ENCODE data around the gene CECR2.
"Not testable (repeated sequence)": the region's sequence is repeated elsewhere in the genome, so short reads cannot be mapped to it uniquely, and the experiment has no call there.

The CECR2 gene

DNA sequence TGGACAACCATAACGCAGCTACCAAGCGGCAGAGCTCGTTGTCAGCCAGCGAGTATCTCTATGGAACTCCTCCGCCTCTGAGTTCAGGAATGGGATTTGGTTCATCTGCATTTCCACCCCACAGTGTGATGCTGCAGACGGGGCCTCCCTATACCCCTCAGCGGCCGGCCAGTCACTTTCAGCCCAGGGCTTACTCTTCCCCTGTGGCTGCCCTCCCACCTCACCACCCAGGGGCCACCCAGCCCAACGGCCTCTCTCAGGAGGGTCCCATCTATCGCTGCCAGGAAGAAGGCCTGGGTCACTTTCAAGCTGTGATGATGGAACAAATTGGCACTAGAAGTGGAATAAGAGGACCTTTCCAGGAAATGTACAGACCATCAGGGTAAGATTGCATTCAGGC lies 179.9 kb downstream of the CECR2 start:
- H3K9ac ChIP-seq (ENCODE audit: low read depth, low read length) = no peak overlapping the region
- peaks cover 56% of the 10 kb centered on the region for H3K36me3 ChIP-seq (ENCODE audit: insufficient read depth, low read length)
- H3K9me3 ChIP-seq (ENCODE audit: control insufficient read depth, insufficient read depth, low read length) = no peaks in the 10 kb centered on the region
- H3K4me1 ChIP-seq (ENCODE audit: insufficient read depth, low read length) = no peaks in the 10 kb centered on the region

DNA sequence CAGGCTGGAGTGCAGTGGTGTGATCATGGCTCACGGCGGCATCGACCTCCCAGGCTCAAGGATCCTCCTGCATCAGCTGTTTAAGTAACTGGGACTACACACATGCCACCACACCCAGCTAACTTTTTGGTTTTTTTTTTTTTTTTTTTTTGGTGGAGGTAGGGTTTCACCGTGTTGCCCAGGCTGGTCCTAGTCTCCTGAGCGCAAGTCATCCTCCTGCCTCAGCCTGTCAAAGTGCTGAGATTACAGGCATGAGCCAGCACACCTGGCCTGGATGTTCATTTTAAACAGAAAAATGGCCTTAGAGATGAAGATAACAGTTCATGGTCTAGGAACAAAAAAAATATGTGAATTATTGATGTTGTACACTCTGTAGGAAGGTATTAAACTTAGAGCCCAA lies 180.4 kb downstream of the CECR2 start:
- Histone ChIP-seq H3K4me1 (ENCODE audit: insufficient read depth, low read length) (no peaks in the 10 kb centered on the region), H3K9me3 (ENCODE audit: control insufficient read depth, insufficient read depth, low read length) (no peaks in the 10 kb centered on the region), H3K9ac (ENCODE audit: low read depth, low read length) (no peak overlapping the region), H3K36me3 (ENCODE audit: insufficient read depth, low read length) (peaks cover 58% of the 10 kb centered on the region)

DNA sequence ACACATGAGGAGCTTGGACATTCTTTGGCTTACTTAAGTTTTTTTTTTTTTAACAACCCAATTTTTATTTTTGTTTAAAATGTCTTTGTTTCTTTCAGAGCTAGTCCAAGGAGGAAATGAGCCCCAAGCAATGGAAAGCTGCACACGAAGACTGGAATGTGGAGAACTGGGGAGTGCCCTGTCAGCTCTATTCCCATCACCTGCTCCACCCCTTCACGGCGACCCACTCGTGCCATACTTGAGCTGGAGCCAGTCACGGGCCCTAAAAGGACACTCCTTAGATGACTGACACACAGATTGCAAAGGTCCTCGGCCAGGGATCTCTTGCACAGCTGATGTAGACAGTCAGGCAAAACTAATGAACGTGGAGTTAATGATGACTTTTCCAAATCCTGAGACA lies 183.5 kb downstream of the CECR2 start:
- no peaks in the 10 kb centered on the region for H3K9me3 ChIP-seq (ENCODE audit: control insufficient read depth, insufficient read depth, low read length)
- H3K9ac ChIP-seq (ENCODE audit: low read depth, low read length) = no peak overlapping the region
- H3K36me3 ChIP-seq (ENCODE audit: insufficient read depth, low read length) = peaks cover 58% of the 10 kb centered on the region
- H3K4me1 ChIP-seq (ENCODE audit: insufficient read depth, low read length) = no peaks in the 10 kb centered on the region

- H3K9ac ChIP-seq (ENCODE audit: low read depth, low read length) = no peak overlapping the region
- H3K36me3 ChIP-seq (ENCODE audit: insufficient read depth, low read length) = peaks cover 52% of the 10 kb centered on the region
- H3K9me3 ChIP-seq (ENCODE audit: control insufficient read depth, insufficient read depth, low read length) = no peaks in the 10 kb centered on the region
- no peaks in the 10 kb centered on the region for H3K4me1 ChIP-seq (ENCODE audit: insufficient read depth, low read length)
These were observed 185.6 kb downstream of the CECR2 start for GRCh38 chr22:17554814-17555213.

DNA sequence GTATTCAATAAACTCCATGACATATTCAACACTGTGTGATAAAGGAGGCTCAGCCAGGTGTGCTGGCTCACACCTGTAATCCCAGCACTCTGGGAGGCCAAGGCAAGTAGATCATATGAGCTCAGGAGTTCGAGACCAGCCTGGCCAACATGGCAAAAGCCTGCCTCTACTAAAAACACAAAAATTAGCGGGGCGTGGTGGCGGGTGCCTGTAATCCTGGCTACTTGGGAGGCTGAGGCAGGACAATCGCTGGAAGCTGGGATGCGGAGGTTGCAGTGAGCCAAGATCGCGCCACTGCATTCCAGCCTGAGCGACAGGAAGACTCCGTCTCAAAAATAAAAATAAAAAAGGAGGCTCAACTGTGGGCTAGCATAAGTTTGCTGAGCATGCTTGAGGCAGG lies 189.9 kb downstream of the CECR2 start:
- Histone ChIP-seq H3K9me3 (ENCODE audit: control insufficient read depth, insufficient read depth, low read length) (peaks cover 2% of the 10 kb centered on the region; the same call in 1 of the 2 replicates), H3K9ac (ENCODE audit: low read depth, low read length) (no peak overlapping the region), H3K4me1 (ENCODE audit: insufficient read depth, low read length) (peaks cover 20% of the 10 kb centered on the region), H3K36me3 (ENCODE audit: insufficient read depth, low read length) (peaks cover 24% of the 10 kb centered on the region)

- Histone ChIP-seq H3K4me1 (ENCODE audit: insufficient read depth, low read length) (peaks cover 20% of the 10 kb centered on the region), H3K9me3 (ENCODE audit: control insufficient read depth, insufficient read depth, low read length) (peaks cover 2% of the 10 kb centered on the region; the same call in 1 of the 2 replicates), H3K9ac (ENCODE audit: low read depth, low read length) (no peak within 1 kb of the TSS), H3K36me3 (ENCODE audit: insufficient read depth, low read length) (peaks cover 12% of the 10 kb centered on the region)
These were observed 193.9 kb downstream of the CECR2 start, which contains the start of gene SLC25A18 for GRCh38 chr22:17562906-17563870. Gene SLC25A18 (plus strand): TSS chr22:17563498. CDS start chr22:17579945, 16,447 bp downstream.

DNA sequence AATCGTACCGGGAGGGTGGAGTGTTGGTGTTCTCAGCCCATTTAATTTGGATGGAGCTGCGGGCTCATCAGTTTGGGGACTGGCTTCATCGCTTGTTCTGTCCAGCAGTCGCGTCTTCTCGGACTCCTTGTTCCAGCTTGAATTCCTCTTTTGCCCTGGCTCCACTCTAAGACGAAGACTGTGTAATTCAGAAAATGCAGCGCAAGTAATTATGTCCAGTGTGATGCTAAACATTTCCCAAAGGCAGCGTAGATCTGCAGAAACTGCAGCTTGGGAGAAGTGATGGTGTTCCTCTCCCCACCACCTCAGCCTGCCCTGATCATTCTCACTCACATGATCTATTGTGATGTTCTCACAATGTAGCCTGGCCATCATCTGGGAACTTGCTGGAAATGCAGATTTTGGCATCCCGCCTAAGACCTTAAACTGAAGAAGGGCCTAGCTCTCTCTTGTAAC lies 194.7 kb downstream of the CECR2 start:
- H3K9me3 ChIP-seq (ENCODE audit: control insufficient read depth, insufficient read depth, low read length) = peaks cover 2% of the 10 kb centered on the region; the same call in 1 of the 2 replicates
- peaks cover 20% of the 10 kb centered on the region for H3K4me1 ChIP-seq (ENCODE audit: insufficient read depth, low read length)
- H3K36me3 ChIP-seq (ENCODE audit: insufficient read depth, low read length) = peaks cover 9% of the 10 kb centered on the region
- H3K9ac ChIP-seq (ENCODE audit: low read depth, low read length) = no peak overlapping the region

DNA sequence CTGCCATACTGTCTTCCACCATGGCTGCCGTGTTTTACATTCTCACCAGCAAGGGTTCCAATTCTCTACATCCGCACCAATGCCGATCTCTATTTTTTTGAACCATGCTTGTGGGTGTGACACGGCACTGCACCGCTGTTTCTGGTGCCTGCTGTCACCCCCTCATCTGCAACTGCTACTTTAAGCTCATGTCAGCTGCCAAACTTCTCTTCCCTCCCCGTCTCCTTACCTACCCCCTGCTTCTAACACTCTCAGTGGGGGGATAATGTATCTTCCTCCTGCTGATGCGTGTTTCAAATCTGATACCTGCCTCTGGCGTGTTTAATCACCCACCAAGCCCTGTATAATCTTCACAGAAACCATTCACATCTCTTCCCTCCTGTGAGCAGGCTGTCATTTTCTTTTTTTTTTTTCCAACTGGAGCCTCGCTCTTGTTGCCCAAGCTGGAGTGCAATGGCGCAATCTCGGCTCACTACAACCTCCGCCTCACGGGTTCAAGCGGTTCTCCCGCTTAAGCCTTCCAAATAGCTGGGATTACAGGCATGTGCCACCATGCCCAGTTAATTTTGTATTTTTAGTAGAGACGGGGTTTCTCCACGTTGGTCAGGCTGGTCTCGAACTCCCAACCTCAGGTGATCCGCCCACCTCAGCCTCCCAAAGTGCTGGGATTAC lies 196.9 kb downstream of the CECR2 start:
- H3K9me3 ChIP-seq (ENCODE audit: control insufficient read depth, insufficient read depth, low read length); H3K9ac ChIP-seq (ENCODE audit: low read depth, low read length); H3K36me3 ChIP-seq (ENCODE audit: insufficient read depth, low read length): not testable (repeated sequence)
- peaks cover 40% of the 10 kb centered on the region for H3K4me1 ChIP-seq (ENCODE audit: insufficient read depth, low read length)

- H3K4me1 ChIP-seq (ENCODE audit: insufficient read depth, low read length) = peaks cover 41% of the 10 kb centered on the region
- H3K9me3 ChIP-seq (ENCODE audit: control insufficient read depth, insufficient read depth, low read length) = peaks cover 2% of the 10 kb centered on the region; the same call in 1 of the 2 replicates
- H3K9ac ChIP-seq (ENCODE audit: low read depth, low read length) = no peak overlapping the region
- H3K36me3 ChIP-seq (ENCODE audit: insufficient read depth, low read length) = no peaks in the 10 kb centered on the region
These were observed 197.5 kb downstream of the CECR2 start for GRCh38 chr22:17566776-17567175.

- H3K36me3 ChIP-seq (ENCODE audit: insufficient read depth, low read length) = no peaks in the 10 kb centered on the region
- H3K9me3 ChIP-seq (ENCODE audit: control insufficient read depth, insufficient read depth, low read length) = no peaks in the 10 kb centered on the region
- H3K9ac ChIP-seq (ENCODE audit: low read depth, low read length) = no peak overlapping the region
- H3K4me1 ChIP-seq (ENCODE audit: insufficient read depth, low read length) = peaks cover 21% of the 10 kb centered on the region
These were observed 200.8 kb downstream of the CECR2 start for GRCh38 chr22:17569971-17570511.

- Histone ChIP-seq H3K36me3 (ENCODE audit: insufficient read depth, low read length) (no peaks in the 10 kb centered on the region), H3K9ac (ENCODE audit: low read depth, low read length) (no peak overlapping the region), H3K4me1 (ENCODE audit: insufficient read depth, low read length) (peaks cover 30% of the 10 kb centered on the region), H3K9me3 (ENCODE audit: control insufficient read depth, insufficient read depth, low read length) (no peaks in the 10 kb centered on the region)
These were observed 201.8 kb downstream of the CECR2 start for GRCh38 chr22:17570851-17571631.

GRCh38 chr22:17575151-17575550 lies 205.9 kb downstream of the CECR2 start:
- peaks cover 27% of the 10 kb centered on the region for H3K4me1 ChIP-seq (ENCODE audit: insufficient read depth, low read length)

DNA sequence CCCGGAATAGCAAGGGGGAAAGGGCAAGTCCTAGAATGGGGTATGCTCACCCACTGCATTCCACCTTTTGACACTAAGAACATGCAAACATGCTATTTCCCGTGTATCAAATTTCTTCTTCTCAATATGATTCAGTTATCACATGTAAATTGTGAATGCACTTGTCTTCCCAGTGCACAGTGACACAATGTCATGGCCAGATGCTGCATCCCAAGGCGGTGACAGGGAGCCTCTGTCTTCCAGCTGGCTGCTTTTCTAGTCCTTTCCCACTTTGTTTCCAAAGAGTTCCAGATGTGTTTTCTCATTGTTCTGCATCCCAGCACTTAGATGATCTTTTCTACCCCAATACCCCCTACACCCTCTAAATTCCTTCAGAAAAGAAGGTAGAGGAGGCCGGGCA lies 206.4 kb downstream of the CECR2 start:
- Histone ChIP-seq H3K9me3 (ENCODE audit: control insufficient read depth, insufficient read depth, low read length) (no peaks in the 10 kb centered on the region), H3K4me1 (ENCODE audit: insufficient read depth, low read length) (peaks cover 24% of the 10 kb centered on the region), H3K36me3 (ENCODE audit: insufficient read depth, low read length) (no peaks in the 10 kb centered on the region), H3K9ac (ENCODE audit: low read depth, low read length) (no peak overlapping the region)

More at GRCh38 chr22:17575151-17575550, 205.9 kb downstream of the CECR2 start:
- H3K9me3 ChIP-seq (ENCODE audit: control insufficient read depth, insufficient read depth, low read length) = no peaks in the 10 kb centered on the region
- no peak overlapping the region for H3K9ac ChIP-seq (ENCODE audit: low read depth, low read length)
- no peaks in the 10 kb centered on the region for H3K36me3 ChIP-seq (ENCODE audit: insufficient read depth, low read length)

DNA sequence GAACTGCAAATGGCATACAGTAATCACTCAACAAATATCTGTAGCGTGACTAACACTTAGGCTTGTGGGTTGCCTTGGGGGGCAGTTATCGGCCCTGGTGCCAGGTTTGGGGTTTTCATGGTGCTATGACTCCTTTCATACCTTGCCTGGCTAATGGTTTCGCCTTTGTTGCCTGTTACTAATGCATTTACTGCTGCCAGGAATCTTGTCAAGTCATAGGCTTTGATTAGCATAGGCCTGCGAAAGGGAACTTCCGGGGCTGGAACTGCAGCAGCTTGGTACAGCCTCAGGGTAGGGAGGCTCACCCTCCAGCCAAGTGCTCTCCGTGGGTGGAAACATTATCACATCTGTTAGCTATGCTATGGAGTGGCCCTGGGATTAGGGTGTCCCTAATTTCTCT lies 207.2 kb downstream of the CECR2 start:
- Histone ChIP-seq H3K4me1 (ENCODE audit: insufficient read depth, low read length) (peaks cover 19% of the 10 kb centered on the region), H3K36me3 (ENCODE audit: insufficient read depth, low read length) (no peaks in the 10 kb centered on the region), H3K9ac (ENCODE audit: low read depth, low read length) (no peak overlapping the region), H3K9me3 (ENCODE audit: control insufficient read depth, insufficient read depth, low read length) (no peaks in the 10 kb centered on the region)
